HFFc6 (cell line): Measurements from ENCODE around the gene GDF15. TPM values are rescaled to one million over a fixed set of nuclear protein-coding genes. Genes with fewer than 3 reads are reported as not detected.

Source experiments
- DNase-seq: peaks from one replicate; pipeline ENCODE4 v3.0.0-alpha.2; 2018
- H3K27ac Mint-ChIP-seq: 2 replicates; pipeline ENCODE4 v1.8.0; 2020; ENCODE audit warnings: mild to moderate bottlenecking, mixed read lengths
- H3K27me3 Mint-ChIP-seq: 2 replicates; pipeline ENCODE4 v1.8.0; 2021; ENCODE audit warnings: mild to moderate bottlenecking, moderate library complexity, mixed read lengths; ENCODE audit not compliant: insufficient read depth
- H3K36me3 Mint-ChIP-seq: 2 replicates; pipeline ENCODE4 v1.8.0; 2021; ENCODE audit warnings: low read depth, mixed read lengths
- H3K4me1 Mint-ChIP-seq: 2 replicates; pipeline ENCODE4 v1.8.0; 2020; ENCODE audit warnings: low read depth, mixed read lengths
- H3K4me3 Mint-ChIP-seq: 2 replicates; pipeline ENCODE4 v1.8.0; 2020; ENCODE audit warnings: mild to moderate bottlenecking, moderate library complexity, mixed read lengths
- H3K9me3 Mint-ChIP-seq: 2 replicates; pipeline ENCODE4 v1.8.0; 2020; ENCODE audit warnings: mild to moderate bottlenecking, mixed read lengths
- total RNA-seq, 6 experiments: library from RNA; stranded (reverse); fragmentation: NEBNext Ultra II Directional; extraction: Animal tissue kit (Norgen Biotek cat#: 25700); gene quantifications; 2 replicates in 1 of 6; 3 replicates in 5 of 6; pipeline ENCODE4 v1.2.3, GENCODE V29; 2021
- TF ChIP-seq, protein P1 (sequence below): fragments of 200-600 bp; sonication (generic); IDR thresholded peaks from 2 replicates; pipeline ENCODE4 v1.5.0; 2021; ENCODE audit warnings: antibody characterized with exemption, mild to moderate bottlenecking

GDF15 gene
- total RNA-seq, 6 experiments from 2014 or later = 21.3 to 36.9 (median 24.9) TPM

DNA sequence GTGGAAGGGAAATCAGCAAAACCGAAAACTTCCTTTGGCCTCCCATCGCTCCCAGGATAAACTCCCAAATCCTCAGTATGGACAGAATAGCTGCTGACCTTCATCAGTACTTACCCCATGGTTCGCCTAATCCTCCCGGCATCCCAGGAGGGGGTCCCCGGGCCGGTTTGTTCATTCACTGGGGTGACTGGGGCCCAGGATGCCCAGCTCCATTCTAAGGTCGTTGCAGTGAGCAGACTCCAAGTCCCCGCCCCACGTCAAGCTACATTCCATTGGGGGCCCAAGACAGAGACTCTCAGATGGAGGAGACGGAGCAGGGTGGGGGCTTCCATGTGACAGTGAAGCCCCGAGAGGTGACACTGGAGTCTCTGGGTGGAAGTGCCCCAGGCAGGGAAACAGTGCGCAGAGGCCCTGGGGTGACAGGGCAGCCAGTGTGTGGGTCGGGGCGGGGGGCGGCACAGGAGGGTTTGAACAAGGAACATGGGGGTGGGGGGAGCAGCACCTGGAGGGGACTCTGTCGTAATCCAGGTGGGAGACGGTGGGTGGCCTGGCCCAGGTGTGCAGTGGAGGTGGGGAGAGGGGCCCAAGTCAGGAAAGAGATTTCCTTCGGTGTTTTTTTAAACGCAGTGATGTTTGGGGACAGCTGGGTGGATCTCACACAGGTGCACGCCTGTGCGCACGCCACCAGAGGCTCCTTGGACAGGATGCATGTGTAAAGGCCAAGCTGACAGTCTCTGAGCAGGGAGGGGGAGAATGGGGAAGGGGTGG is 38.3 kb downstream of the GDF15 start:
- H3K9me3 Mint-ChIP-seq = no peaks in the 10 kb centered on the region
- TF ChIP-seq, protein P1, sequence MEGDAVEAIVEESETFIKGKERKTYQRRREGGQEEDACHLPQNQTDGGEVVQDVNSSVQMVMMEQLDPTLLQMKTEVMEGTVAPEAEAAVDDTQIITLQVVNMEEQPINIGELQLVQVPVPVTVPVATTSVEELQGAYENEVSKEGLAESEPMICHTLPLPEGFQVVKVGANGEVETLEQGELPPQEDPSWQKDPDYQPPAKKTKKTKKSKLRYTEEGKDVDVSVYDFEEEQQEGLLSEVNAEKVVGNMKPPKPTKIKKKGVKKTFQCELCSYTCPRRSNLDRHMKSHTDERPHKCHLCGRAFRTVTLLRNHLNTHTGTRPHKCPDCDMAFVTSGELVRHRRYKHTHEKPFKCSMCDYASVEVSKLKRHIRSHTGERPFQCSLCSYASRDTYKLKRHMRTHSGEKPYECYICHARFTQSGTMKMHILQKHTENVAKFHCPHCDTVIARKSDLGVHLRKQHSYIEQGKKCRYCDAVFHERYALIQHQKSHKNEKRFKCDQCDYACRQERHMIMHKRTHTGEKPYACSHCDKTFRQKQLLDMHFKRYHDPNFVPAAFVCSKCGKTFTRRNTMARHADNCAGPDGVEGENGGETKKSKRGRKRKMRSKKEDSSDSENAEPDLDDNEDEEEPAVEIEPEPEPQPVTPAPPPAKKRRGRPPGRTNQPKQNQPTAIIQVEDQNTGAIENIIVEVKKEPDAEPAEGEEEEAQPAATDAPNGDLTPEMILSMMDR = no peak
- H3K4me3 Mint-ChIP-seq = no peak overlapping the region
- DNase-seq = no peak
- H3K27me3 Mint-ChIP-seq = no peaks in the 10 kb centered on the region; the same call in 1 of the 2 replicates
- H3K27ac Mint-ChIP-seq = peak overlapping the region; percentile 53; the same call in 1 of the 2 replicates
- H3K36me3 Mint-ChIP-seq = no peaks in the 10 kb centered on the region
- peaks cover 55% of the 10 kb centered on the region for H3K4me1 Mint-ChIP-seq

DNA sequence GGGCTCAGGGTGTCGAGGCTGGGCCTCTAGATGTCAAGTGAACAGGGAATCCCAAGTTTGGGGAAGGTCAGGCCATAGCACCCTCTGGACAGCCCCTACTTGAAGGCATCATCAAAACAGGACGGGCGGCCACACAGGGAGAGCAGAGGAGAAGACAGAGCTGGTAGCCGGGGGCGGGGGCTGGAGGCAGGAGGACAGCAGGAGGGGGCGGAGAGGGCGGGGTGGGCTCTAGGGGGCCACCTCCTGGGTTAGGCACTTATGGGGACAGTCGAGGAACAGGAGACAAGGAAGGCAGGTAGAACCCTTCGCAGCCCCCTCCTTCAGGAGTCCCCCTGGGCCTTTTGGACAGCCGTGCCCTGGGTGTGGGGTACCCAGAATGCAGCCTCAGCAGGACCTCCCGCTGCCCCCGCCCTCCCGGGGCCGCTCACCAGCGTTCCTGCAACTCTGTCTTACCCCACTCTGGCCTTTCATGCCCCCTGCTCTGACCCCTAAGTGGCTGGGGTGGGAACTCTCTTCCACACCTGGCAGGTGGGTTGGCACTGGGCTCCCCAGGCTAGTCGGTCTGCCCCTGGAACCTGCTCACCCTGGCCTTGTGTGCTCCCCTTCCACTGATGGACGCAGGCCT is 39.0 kb downstream of the GDF15 start:
- H3K9me3 Mint-ChIP-seq = no peaks in the 10 kb centered on the region
- H3K4me3 Mint-ChIP-seq = no peak overlapping the region; the same call in 1 of the 2 replicates
- H3K27me3 Mint-ChIP-seq = no peaks in the 10 kb centered on the region; the same call in 1 of the 2 replicates
- TF ChIP-seq, protein P1 = no peak
- DNase-seq = no peak
- H3K4me1 Mint-ChIP-seq = peaks cover 55% of the 10 kb centered on the region
- H3K36me3 Mint-ChIP-seq = no peaks in the 10 kb centered on the region
- H3K27ac Mint-ChIP-seq = peak overlapping the region; percentile 90

DNA sequence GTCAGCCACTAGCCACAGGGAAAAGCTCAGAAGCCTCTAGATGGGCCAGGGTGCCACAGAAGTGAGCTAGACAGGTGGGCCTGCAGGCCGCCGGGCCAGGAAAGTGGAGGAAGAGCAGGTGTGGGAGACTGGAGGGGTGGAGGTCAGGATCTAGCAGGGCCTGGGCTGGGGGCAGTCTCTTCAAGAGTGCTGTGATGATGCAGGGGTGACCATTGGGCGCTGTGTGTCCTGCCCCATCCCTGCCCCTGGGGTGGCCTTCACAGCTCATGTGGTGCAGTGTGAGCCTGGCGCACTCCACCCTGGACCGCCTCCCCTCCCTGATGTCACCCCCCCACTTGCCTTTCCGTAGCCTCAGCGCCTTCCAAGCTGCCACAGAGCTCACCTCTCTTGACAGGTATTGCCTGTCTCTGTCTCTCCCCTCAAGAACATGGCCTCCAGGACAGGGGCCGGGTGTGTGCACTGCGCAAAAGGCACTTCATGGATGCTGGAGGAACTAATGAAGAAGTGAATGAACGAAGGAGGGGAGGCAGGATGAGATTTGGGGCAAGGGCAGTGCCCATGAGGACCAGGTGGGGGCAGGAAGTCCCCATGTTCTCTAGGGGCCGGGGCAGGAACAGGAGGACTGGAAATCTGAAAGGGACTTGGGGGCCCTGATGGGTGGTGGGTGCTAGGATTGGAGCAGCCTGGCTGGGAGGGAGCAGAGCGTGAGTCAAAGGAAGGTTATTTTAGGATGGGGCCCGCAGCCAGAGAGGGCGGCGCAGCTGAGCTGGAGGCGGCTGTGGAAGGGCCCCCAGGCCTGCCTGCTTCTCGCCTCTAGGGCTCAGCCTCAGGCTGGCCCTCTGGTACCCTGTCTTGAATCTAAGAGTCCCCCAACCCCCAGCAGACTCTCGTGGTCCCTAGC is 39.8 kb downstream of the GDF15 start:
- TF ChIP-seq, protein P1 = peak; percentile 50
- peaks cover 49% of the 10 kb centered on the region for H3K4me1 Mint-ChIP-seq
- no peaks in the 10 kb centered on the region for H3K9me3 Mint-ChIP-seq
- peak; percentile 74 for DNase-seq
- no peaks in the 10 kb centered on the region; the same call in 1 of the 2 replicates for H3K27me3 Mint-ChIP-seq
- H3K27ac Mint-ChIP-seq = peak overlapping the region; percentile 90
- no peaks in the 10 kb centered on the region for H3K36me3 Mint-ChIP-seq
- peak overlapping the region; percentile 63 for H3K4me3 Mint-ChIP-seq

DNA sequence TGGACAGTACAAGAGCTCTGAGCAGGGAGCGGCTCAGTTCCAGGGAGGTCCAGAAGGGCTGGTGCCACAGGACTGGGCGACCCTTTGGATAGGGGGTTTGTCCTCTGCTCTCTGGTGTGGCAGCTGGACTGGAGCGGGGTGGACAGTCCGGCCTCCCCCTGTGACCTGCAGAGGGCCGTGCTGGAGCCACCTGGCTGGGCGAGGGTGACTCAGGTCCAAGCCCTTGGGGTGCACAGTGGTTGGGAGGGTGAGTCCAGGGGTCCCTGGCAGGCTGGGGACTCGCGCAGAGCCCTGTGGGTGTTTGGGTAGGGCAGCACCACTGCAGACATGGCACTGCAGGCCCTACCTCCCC is 40.4 kb downstream of the GDF15 start:
- Mint-ChIP-seq H3K27ac (peak overlapping the region; percentile 90), H3K4me3 (peak overlapping the region; percentile 63), H3K27me3 (no peaks in the 10 kb centered on the region; the same call in 1 of the 2 replicates), H3K9me3 (no peaks in the 10 kb centered on the region), H3K4me1 (peaks cover 42% of the 10 kb centered on the region), H3K36me3 (no peaks in the 10 kb centered on the region)
- no peak for DNase-seq
- TF ChIP-seq, protein P1 = no peak; the same call in 1 of the 2 replicates

DNA sequence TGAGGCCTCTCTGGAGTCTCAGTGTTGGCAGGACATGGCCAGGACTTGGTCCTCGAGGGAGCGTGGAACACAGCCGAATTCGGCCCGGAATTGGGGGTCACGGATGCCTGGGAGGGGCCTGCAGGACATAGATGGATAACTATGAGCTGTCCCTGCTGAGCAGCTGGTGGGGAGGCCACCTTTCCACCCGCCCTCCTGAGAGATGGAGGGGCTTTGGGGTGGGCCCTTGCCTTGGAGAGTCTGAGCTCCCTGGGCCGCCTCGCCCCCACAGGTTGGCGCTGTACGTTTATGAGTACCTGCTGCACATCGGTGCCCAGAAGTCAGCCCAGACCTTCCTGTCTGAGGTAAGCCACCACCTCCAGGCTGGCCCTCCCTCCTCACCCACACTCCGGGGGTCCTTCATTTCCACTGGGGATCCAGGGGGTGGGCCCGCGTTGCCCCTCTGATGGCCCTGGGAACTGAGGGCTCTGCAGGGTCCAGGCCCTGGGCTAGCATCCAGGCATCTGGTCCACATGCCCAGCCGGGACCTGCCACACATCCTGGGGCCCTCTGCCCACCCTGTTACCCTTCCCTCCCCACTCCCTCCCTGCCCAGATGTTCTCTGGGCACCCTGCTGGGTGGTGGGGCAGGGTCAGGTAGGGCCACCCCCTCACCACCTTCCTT is 41.3 kb downstream of the GDF15 start:
- Mint-ChIP-seq H3K36me3 (no peaks in the 10 kb centered on the region), H3K4me3 (no peak overlapping the region), H3K4me1 (peaks cover 34% of the 10 kb centered on the region), H3K27ac (peak overlapping the region; percentile 90; the same call in 1 of the 2 replicates), H3K9me3 (no peaks in the 10 kb centered on the region), H3K27me3 (peaks cover 2% of the 10 kb centered on the region)
- TF ChIP-seq, protein P1 = no peak
- DNase-seq = no peak
